GM10248 (cell line): ENCODE measurements around the gene LIPE.
A peak's percentile ranks its signal among the peaks of the same experiment; 100 is the strongest.

Experiments used
- CTCF ChIA-PET: fragments of 300-600 bp; sonication (Branson Sonifier 250); formaldehyde crosslinking; extraction: SDS; loops from one replicate; lab custom pipeline; 2021; ENCODE audit warnings: antibody characterized with exemption; lab: Yijun Ruan, JAX
- POLR2A ChIA-PET: fragments of 350-650 bp; sonication (Branson Sonifier 250); formaldehyde crosslinking; extraction: SDS; loops from one replicate; lab custom pipeline; 2020; ENCODE audit warnings: antibody characterized with exemption; lab: Yijun Ruan, JAX
- DNase-seq: peaks from one replicate; pipeline ENCODE4 v3.0.0; 2012; ENCODE audit errors: extremely low spot score
- TF ChIP-seq, protein P1 (sequence below): IDR thresholded peaks from 2 replicates; pipeline ENCODE4 v1.5.1; 2012; ENCODE audit warnings: mild to moderate bottlenecking, low read depth; ENCODE audit errors: extremely low read depth, missing control alignments, control extremely low read depth

The LIPE gene

DNA sequence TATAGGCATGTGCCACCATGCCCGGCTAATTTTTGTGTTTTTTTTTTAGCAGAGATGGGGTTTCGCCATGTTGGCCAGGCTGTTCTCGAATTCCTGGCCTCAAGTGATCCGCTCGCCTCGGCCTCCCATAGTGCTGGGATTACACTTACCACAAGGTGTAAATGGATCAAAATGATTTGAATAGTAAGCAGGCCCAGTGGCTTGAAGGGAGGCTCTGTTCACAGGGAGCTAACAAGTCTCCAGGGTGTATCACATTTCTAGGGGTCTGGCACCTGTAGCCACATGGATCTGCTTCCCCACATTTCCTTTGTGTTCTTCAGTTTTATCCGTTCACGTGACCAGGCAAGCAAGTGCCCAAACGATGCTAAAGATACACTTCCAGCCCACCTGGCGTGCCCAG is 23.6 kb downstream of the LIPE start:
- CTCF ChIA-PET = interaction anchor here (1.0 to 1.4 kb wide), 3 partner anchors 17 to 35 kb away, joined by 3 to 7 read pairs (median 5); no protein-coding TSS in a partner anchor
- DNase-seq = no peak
- TF ChIP-seq, protein P1, sequence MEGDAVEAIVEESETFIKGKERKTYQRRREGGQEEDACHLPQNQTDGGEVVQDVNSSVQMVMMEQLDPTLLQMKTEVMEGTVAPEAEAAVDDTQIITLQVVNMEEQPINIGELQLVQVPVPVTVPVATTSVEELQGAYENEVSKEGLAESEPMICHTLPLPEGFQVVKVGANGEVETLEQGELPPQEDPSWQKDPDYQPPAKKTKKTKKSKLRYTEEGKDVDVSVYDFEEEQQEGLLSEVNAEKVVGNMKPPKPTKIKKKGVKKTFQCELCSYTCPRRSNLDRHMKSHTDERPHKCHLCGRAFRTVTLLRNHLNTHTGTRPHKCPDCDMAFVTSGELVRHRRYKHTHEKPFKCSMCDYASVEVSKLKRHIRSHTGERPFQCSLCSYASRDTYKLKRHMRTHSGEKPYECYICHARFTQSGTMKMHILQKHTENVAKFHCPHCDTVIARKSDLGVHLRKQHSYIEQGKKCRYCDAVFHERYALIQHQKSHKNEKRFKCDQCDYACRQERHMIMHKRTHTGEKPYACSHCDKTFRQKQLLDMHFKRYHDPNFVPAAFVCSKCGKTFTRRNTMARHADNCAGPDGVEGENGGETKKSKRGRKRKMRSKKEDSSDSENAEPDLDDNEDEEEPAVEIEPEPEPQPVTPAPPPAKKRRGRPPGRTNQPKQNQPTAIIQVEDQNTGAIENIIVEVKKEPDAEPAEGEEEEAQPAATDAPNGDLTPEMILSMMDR = no peak
- POLR2A ChIA-PET = no interaction called here

DNA sequence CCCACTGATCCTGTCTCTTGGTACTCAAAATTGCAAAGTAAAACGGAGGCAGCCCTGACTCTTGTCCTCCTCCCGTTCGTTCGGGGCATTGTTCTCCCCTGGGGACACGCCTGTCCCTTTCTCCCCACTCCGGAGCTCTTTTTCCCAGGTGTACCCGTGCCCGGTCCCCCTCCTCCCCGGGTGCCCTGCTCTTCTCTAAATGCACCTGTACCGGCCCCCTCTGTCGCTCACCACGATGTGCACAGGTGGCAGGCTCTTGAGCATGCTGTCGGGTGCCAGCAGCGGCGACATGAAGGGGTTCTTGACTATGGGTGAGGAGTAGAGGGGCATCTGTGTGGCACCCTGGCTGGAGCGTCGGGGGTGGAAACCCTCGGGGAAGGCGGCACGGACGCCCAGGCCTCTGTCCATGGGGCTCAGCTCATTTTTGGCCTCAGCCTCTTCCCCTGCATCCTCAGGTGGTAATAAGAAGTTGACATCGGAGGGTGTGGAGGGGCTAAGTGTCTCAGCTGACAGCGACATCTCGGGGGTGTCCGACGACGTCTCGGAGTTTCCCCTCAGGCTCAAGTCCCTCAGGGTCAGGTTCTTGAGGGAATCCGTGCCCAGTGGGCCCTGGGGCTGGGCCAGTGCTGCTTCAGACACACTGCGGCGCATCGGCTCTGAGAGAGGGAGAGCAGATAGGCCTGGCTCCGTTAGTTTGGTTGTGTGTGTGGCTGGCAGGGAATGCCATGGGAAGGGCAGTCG is 24.6 kb downstream of the LIPE start:
- POLR2A ChIA-PET = no interaction called here
- CTCF ChIA-PET = interaction anchor here (2.9 to 3.7 kb wide), 2 partner anchors 10 to 17 kb away, joined by 24 to 29 read pairs; no protein-coding TSS in a partner anchor
- no peak for DNase-seq

DNA sequence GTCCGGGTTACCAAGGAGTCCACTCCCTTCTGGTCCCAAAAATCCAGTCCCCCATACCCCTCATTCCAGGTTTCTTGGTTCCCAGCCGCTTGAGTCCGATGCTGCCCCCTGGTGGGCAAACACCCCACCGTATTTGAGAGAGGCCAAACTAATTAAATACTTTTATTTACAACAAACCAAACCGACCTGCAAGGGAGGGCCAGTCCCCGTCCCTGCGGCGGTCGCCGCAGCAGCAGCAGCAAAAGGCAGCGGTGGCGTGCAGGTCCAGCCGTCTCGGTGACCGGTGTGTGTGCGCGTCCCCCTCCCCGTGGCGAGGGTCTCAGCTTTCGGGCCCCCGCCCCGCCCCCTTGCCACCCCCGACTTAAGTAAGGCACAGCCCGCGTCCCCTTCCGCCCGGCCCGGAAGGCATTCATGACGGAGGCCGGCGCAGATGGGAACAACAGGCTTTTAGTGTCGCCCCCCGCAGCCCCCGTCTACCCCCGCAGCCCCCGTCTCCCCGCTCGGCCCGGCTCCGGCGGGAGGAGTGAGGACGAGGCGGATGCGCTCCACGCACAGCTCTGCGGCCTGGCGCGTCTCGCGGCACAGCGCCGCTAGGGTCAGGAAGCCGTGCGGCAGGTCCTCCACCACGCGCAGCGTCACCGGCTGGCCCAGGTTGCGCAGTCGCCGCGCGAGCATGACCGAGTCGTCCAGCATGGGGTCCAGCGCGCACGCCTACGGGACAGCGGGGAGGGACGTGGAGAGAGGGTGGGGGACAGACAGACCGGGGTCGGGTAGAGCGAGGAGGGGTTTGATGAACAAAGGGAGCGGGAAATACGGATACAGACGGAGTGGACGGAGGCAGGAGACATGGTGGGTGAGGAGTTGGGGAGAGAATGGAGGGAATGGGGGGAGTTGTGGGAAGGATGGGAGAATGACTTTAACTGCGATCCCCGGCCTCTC is 25.6 kb downstream of the LIPE start:
- ChIA-PET POLR2A (no interaction called here), CTCF (interaction anchor here (0.6 to 3.7 kb wide), 14 partner anchors 9 to 267 kb away, joined by 3 to 29 read pairs (median 4); no protein-coding TSS in a partner anchor)
- DNase-seq = peak; percentile 73
- TF ChIP-seq, protein P1 = peak; percentile 73

More for the DNA sequence above, 24.6 kb downstream of the LIPE start:
- TF ChIP-seq, protein P1 = no peak

DNA sequence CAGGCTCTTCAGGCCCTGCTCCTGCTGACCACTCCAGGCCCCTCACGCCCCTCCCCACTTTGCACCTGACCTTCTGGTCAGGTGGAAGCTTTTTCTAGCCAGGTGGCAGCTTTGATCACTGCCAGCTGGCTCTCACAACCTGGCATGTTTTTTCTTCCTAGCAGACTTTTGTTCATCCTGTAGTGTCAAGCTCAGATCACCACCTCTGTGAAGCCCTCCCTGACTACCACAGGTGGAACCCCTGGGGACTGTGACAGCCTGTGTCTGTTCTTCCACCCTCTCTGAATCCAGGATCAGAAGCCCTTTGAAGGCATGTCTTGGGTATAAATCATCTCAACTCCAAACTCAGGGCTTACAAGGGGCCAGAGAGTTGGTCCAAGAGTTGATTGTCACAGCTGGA is 26.8 kb downstream of the LIPE start:
- ChIA-PET POLR2A (no interaction called here), CTCF (interaction anchor here (0.6 to 3.7 kb wide), 26 partner anchors 9 to 292 kb away, joined by 3 to 29 read pairs (median 3); partner anchors contain the start of gene CNFN)
- TF ChIP-seq, protein P1 = no peak
- no peak for DNase-seq

DNA sequence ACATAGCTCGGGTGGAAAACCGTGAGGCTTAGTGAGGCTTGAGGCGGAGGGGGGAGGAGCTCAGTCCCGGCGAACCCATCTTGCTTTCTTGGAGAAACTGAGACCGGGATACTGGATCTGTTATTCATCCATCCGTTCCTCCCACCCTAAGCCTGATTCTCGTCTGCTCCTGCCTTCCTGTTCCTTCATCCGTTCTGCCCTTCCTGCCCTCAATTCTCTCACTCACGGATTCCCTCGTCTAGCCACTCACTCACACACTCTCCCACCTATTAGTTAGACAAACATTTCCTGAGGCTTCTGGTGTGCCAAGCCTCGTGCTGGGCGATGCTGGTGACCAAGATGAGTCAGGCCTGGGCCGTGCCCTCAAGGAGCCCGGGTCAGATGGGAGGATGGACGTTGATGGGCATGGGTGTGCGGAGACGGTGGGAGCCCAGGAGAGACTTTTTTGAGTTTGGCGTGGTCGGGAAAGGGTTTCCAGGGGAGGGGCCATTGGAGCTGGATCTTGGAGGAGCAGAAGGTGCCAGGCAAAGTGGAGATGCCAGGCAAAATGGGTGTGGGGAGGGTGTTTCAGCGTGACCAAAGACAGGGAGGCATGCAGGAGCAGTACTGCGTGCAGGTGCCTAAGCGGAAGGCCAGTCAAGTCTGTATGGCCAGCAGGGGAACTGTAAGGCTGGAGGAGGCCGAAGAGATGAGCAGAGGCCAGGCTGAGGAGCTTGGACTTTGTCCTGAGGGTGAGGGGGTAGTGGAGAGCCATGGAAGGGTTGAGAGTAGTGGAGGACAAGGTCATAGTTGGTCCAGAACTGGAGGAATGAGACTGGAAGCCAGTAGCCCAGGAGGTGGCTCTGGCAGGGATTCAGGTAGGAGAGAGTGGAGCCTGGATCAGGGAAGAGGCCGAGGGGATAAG is 29.7 kb downstream of the LIPE start:
- CTCF ChIA-PET = interaction anchor here (1.0 to 2.9 kb wide), 10 partner anchors 9 to 289 kb away, joined by 3 to 13 read pairs (median 7); no protein-coding TSS in a partner anchor
- POLR2A ChIA-PET = interaction anchor here (0.5 to 1.4 kb wide), 2 partner anchors 26 to 99 kb away, joined by 3 to 5 read pairs; no protein-coding TSS in a partner anchor
- TF ChIP-seq, protein P1 = no peak
- no peak for DNase-seq
